Activated naive CD8-positive, alpha-beta T cell treated with anti-CD3 and anti-CD28 coated beads, Interleukin-2, amount 50 U/mL, for 16 hours (primary cell): ENCODE measurements around the gene LRRC10B.

Experiments used
- DNase-seq: peaks from one replicate; pipeline ENCODE4 v3.0.0-alpha.2; 2020; ENCODE audit warnings: low read depth, low spot score

LRRC10B gene

GRCh38 chr11:61486779-61487178 lies 21.8 kb upstream of the LRRC10B start:
- DNase-seq: no peak

GRCh38 chr11:61487342-61488025 lies 21.1 kb upstream of the LRRC10B start:
- DNase-seq: no peak

GRCh38 chr11:61488651-61489291 lies 19.8 kb upstream of the LRRC10B start:
- DNase-seq: no peak

DNA sequence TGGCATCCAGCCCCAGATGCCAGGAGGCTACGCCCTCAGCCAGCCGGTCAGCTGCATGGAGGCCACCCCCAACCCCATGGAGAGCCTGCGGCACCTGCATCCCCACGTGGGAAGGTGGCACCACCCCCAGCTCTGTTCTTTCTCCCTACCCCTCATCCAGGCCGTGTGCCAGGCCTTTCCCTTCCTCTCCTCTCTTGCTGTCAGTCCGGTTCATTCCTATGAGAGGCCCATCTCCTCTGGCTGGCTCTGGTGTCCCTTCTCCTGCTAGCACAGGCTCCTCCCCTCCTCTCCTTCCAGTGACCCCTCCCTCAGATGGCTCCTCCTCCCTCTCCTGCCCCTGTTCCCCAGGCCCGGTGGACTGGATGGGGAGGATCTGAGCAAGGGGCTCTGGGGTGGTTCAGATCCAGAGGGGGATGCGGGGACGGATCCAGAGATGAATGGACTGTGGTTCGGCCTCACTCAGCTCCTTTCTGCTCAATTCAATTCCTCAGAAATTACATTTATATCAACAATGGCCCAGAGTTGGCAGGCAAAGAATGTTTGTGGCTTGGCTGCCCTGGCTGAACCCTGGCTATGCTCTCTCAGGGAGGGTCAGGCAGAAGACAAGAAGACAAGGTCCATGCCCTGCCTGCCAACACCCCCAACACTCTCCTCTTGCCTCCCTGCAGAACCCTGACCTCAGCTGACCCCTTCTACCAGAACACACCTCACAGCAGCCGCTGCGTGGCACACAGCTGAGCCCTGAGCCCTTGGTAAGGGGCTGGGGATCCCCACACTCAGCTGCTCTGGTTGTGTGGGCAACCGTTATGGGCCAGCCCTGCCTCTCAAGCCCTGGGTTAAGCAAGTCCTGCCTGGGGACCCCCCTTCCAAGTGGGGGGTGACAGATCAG lies 18.5 kb upstream of the LRRC10B start:
- no peak for DNase-seq

- no peak for DNase-seq
These were observed 16.7 kb upstream of the LRRC10B start for GRCh38 chr11:61491736-61492395.

DNA sequence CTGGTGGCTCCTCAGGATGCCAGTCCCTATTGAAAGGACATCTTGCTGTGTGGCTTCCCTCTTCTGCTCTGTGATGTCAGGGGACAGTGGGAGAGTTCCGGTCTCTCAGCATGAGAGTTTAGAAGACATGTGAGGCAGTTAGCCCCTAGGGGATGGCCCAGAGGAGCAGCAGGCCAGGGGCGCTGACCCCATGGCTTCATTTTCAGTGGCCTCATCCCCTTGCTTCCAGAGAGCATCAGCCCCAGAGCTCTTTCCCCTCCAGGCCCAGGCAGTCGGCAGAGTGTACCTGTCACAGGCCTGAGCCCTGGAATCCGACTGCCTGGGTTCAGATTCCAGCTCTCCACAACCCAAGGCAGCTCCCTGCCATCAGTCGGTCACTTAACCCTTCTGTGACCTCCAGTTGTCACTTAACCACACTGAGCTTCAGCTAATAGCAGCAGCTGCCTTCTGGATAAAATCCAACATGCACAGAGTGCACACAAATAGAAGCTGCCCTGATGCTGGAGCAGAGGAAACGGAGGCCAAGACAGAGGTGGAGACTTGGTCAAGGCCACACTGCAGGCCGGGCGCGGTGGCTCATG lies 14.1 kb upstream of the LRRC10B start:
- no peak for DNase-seq

DNA sequence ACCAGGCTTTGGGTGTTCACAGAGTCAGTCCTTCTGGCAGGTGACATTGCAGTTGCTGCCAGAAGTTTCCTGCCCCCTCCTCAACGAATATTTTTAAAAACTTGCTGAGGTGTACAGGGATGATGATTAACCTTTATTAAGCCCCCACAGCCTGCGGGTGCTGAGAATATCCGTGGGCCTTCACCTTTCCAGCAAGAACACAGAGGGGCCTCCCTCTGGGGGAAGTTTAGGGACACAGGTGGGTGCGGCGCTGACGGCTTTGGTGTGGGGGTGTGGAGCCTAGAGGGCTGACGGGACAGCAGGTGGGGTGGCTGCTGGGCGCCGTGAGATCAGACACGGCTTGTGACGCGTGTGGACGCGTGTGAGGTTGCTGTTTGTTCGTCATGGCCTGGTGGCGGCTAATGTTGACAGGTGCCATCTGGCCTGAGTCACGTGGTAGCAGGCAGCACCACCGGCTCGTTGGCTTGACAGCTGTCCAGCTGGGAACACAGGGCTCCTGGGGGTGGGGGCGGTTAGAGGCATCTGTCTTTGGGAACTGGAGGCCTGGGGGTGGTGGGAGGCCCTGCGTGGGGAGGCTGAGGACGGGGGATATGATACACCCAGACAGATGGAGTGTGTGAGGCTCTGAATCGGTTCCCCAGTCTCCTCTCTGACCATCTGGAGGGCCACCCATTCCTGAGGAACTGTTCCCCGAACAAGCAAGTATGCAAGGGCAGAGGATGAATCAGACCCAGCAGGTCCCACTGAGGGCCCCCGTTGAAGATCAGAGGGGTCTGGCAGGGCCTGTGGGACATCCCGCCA lies 12.5 kb upstream of the LRRC10B start:
- no peak for DNase-seq

GRCh38 chr11:61496602-61497400 lies 11.7 kb upstream of the LRRC10B start:
- no peak for DNase-seq

DNA sequence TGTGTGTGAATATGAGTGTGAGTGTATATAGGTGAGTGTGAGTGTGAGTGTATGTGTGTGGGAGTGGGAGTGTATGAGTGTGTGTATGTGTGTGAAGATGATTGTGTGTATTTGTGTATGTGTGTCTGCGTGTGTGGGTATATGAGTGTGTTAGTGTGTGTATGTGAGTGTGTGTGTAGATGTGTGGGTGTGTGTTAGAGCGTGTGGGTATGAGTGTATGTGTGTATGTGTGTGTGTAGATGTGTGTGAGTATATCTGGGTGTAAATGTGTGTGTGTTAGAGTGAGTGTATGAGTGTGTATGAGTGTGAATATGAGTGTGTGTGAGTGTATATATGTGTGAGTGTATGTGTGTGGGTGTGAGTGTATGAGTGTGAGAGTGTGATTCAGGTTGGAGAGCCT lies 11.1 kb upstream of the LRRC10B start:
- DNase-seq: no peak

DNA sequence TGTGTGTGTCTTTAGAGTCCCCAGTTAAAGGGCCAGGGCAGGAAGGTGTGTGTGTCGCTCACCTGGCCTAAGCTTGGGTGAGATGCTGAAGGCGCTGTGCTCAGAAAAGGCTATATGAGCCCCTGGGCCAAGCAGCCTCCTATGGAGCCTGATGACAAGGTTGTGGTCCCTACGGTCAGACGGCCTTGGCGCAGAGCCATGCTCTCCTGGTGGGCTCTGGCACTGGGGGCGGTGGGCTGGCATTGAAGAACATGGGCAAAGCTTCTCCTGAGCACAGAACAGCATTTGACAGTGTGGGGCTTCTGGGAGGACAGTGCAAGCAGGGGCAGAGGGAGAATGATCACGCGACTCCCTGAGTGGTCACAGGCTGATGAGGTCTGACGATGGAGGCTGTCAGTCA lies 10.7 kb upstream of the LRRC10B start:
- no peak for DNase-seq

- no peak for DNase-seq
These were observed 9.7 kb upstream of the LRRC10B start for GRCh38 chr11:61498767-61499341.

DNA sequence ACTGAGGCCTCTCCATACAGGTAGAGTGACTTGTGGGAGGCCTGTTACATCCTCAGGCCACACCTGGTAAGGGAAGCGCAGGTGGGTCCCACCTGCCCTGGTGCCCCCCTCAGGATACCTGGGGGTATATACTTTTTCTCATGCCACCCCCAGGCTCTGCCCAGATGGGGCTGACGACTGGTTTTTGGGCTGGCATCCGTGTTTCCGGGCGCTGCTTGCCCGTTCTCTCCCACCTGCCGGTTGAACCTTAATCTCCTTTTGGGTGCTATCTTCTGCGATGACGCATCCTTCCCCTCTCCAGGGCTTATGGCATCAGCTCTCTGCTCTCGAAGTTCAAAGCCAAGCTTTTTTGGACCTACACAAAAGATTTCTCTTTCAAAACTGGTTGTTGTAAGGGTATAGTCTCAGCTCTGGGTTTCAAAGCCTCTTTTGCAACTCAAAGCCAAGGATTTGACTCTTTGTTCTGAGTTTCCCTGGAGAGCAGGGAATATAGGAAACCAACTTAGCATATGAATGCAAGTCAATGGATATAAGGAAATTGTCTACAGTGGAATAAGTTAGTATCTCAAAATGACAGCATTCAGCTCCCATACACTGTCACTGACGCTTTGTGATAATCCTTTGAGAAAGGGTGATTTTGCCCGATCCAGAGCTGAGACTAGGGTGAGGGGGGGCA lies 8.6 kb upstream of the LRRC10B start:
- no peak for DNase-seq

GRCh38 chr11:61502522-61502921 lies 6.0 kb upstream of the LRRC10B start:
- DNase-seq: no peak

DNA sequence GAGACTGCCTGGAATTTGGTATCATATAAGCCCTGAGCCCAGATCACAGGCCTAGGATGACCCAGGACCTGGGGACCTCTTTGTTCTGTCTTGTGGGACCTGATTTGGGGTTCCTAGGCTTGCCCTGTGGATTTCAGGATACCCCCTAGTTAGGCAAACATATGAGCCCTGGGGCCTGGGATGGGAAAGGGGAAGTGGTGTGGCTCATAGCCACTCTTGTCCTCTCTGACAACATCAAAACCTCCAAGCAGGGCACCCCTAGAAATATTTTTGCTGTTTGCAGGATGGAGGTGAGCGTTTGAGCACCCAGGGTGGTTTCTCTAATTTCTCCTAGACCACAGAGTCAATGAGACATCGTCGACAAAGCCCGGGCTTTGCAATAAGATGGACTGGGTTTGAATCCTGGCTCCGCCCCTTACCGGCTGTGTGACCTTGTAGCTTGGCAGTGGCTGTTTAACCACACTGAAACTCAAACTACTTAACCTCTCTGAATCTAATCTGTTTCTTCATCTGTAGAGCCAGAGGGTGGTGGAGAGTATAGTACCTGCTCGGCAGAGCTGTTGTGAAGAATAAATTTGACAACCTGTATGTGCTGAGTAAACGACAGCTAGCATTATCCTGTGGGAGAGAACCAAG lies 5.3 kb upstream of the LRRC10B start:
- no peak for DNase-seq

DNA sequence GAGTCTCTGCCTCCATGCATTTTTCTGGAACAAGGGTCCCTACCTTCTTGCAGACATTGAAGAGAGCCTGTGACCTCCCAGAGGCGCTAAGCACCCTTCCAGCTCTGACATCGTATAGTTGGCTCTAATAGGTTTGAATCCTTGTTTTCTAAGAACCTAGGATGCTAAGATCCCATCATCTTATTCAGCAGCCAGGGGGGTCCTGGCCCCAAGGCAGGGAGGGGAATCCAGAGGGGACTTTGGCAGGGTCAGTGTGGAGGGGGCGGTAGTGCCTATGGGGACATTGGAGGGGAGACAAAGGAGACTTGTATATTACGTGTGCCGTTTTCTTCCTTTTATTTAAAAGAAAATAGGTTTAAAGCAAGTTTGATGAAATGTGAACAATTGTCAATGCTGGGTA lies 3.4 kb upstream of the LRRC10B start:
- DNase-seq: no peak

DNA sequence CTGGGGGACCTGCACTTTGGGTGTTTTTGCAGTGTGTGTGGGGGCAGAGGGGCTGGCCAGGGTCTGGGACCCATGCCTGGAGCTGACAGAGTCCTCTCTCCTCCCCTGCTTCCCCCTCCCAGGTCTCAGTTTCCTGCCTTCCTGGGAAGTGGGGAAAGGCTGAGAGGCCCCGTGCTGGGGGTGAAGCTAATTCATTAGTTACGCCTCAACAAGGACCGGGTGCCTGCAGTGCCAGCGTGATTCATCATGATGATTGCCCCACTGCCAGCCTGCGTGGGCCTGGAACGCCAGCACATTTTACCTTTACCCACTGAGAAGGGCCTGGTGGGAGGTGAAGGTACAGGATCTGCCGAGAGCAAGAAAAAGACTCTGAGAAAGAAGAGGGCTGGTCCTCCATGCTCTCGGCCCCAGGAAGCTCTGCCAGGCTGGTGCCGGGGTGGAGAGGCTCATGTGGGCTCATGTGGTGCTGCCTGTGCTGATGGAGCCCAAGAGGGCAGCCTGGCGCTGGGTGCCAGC lies 2.9 kb upstream of the LRRC10B start:
- DNase-seq: no peak

GRCh38 chr11:61507012-61507768 lies 1.4 kb upstream of the LRRC10B start:
- no peak for DNase-seq
